ENCODE measurements around the gene ITPRIP. TPM values are rescaled to one million over a fixed set of nuclear protein-coding genes. Genes with fewer than 3 reads are reported as not detected.

The ITPRIP gene
- total RNA-seq, 2 donors from 2014 or later = 56.2 to 62.5 TPM

GRCh38 chr10:104327745-104328645 is 10.3 kb downstream of the ITPRIP start:
- no peak for DNase-seq (ENCODE audit: low spot score)
- Histone ChIP-seq H3K9me3 (no peaks in the 10 kb centered on the region), H3K36me3 (peaks cover 25% of the 10 kb centered on the region), H3K4me3 (peak overlapping the region; percentile 20 to 36), H3K4me1 (peaks cover 0 to 100% of the 10 kb centered on the region in 2 donors), H3K27me3 (no peaks in the 10 kb centered on the region), H3K27ac (peak overlapping the region; percentile 99 to 100)
- no peak for TF ChIP-seq CTCF (IDR thresholded peaks at IDR 0.05)

DNA sequence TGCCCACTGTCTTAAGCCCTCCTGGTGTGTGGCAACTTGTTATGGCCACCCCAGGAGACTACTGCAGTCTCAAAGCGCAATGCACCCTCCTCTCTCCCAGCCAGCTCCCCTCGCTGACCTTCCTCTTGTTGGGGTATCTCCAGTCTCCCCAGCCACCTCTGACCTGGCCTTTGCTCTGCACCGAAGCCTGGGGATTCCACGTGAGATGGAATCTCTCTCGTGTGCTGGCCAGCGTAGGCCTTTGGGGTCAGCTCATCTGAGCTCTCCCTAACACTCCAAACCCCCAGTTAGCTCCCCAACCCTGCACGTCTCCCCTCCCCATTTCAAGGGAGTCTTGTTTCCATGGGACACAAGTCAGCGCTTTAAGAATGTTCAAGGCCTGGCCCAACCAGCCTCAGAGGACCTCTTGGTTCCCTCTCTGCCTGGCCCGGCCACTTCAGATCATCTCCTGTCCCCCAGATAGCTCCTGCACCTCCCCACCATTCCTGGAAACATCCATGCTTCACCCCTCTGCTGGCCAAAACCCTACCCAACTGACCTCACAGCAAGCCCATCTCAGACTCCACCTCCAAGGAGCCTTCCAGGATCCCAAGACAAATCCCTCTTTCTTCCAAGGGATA is 11.2 kb downstream of the ITPRIP start:
- H3K36me3 ChIP-seq = peaks cover 25% of the 10 kb centered on the region
- DNase-seq (ENCODE audit: low spot score) = no peak
- peak overlapping the region; percentile 99 to 100 for H3K27ac ChIP-seq
- H3K4me3 ChIP-seq = peak overlapping the region; percentile 3 to 36
- no peak for TF ChIP-seq CTCF (IDR thresholded peaks at IDR 0.05)
- H3K9me3 ChIP-seq = no peaks in the 10 kb centered on the region
- peaks cover 0 to 100% of the 10 kb centered on the region in 2 donors for H3K4me1 ChIP-seq
- no peaks in the 10 kb centered on the region for H3K27me3 ChIP-seq

DNA sequence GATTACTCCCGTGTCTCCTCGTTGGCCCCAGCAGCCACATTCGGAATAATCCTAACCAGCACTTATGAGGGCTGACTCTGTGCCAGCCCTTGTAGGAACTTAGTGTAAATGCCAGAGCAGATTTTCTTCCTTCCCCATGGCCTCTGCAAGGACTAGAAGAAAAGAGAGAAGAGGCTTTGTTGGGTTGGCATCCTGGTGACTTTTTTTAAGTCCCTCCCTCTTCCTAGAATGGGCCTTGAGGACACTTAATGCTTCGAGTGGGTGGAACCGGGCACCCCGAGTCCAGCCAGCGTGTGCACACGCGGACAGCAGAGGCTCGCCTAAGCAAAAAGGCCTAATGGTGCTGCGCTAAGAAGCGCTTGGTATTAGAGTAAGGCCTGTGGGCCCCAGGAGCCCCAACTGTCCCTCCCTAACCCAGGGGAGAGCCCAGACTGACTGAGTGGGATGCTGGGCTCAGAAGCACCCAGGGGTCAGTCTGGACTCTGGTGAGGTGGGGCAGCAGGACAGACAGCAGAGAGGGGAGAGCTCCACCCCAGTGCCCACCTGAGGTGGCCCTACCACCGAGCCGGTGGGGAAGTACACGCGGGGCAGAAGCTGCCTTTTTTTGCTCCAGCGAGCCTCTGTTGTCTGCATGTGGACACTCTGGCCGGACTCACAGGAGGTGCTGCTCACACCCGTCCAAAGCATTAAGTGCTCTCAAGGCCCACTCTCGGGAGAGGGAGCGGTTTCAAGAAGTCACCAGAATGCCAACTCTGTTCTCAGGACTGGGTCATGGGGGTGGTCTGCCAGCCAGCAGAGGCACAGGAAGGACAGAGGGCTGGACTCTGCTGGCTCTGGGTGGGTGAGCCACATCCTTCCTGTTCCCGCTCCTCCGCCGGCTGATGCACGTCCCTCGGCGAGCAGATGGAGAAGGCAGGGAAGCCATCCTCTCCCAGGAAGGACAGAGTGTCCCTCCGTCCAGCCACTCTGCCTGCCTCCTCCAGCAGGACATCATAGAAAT is 12.5 kb downstream of the ITPRIP start:
- peak overlapping the region; percentile 99 to 100 for H3K27ac ChIP-seq
- H3K4me3 ChIP-seq = peak overlapping the region in 1 of 2 donors; percentile 16
- DNase-seq (ENCODE audit: low spot score) = no peak
- H3K36me3 ChIP-seq = peaks cover 25% of the 10 kb centered on the region
- TF ChIP-seq CTCF (IDR thresholded peaks at IDR 0.05) = no peak
- no peaks in the 10 kb centered on the region for H3K27me3 ChIP-seq
- H3K9me3 ChIP-seq = no peaks in the 10 kb centered on the region
- peaks cover 0 to 100% of the 10 kb centered on the region in 2 donors for H3K4me1 ChIP-seq

GRCh38 chr10:104324931-104325330 is 13.3 kb downstream of the ITPRIP start:
- TF ChIP-seq CTCF (IDR thresholded peaks at IDR 0.05) = no peak
- Histone ChIP-seq H3K4me1 (peaks cover 0 to 100% of the 10 kb centered on the region in 2 donors), H3K36me3 (peaks cover 25% of the 10 kb centered on the region), H3K9me3 (no peaks in the 10 kb centered on the region), H3K27ac (peak overlapping the region; percentile 99 to 100), H3K27me3 (no peaks in the 10 kb centered on the region), H3K4me3 (no peak overlapping the region)
- no peak for DNase-seq (ENCODE audit: low spot score)

DNA sequence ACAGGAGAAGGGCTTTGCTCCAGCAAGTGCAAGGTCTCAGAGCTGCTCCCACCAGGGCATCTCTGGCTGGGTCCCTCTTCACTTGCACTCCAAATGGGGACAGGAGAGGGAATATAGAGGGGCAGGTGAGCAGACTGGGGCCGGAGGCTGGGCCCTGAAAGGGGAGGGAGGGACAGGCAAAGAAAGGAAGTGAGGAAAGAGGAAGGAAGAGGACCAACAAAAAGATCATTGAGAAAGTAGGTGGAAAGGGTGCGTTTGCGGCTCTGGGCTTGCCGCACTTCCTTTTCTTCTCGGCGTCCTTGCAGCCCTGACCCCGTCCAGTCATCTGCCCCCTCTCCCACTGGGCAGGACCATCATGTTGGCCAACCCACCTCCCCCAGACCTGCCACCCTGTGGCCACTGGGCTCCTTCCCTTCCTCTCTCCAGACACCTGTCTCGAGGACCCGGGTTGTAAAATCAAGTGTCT is 14.0 kb downstream of the ITPRIP start:
- H3K9me3 ChIP-seq = no peaks in the 10 kb centered on the region
- H3K27ac ChIP-seq = peak overlapping the region; percentile 99 to 100
- no peaks in the 10 kb centered on the region for H3K27me3 ChIP-seq
- peaks cover 25% of the 10 kb centered on the region for H3K36me3 ChIP-seq
- TF ChIP-seq CTCF (IDR thresholded peaks at IDR 0.05) = peak in 1 of 2 donors; percentile 26
- no peak for DNase-seq (ENCODE audit: low spot score)
- H3K4me1 ChIP-seq = peaks cover 0 to 100% of the 10 kb centered on the region in 2 donors
- no peak overlapping the region for H3K4me3 ChIP-seq
